GM21515 (cell line): ENCODE results near the gene EMP3.

Experiments
- ATAC-seq: cut with Tn5 transposase; IDR thresholded peaks from one replicate; pipeline ENCODE4 v1.9.1; 2021; ENCODE audit not compliant: unreplicated experiment

Gene EMP3

GRCh38 chr19:48372904-48373303 lies 47.6 kb downstream of the EMP3 start:
- ATAC-seq, result no peak

- no peak for ATAC-seq
Measured at GRCh38 chr19:48373567-48373966, 48.2 kb downstream of the EMP3 start.

- ATAC-seq, result no peak
Measured at GRCh38 chr19:48378194-48378570, 52.8 kb downstream of the EMP3 start.

- ATAC-seq, result no peak
Measured at GRCh38 chr19:48379058-48379457, 53.7 kb downstream of the EMP3 start.
